HG02840 (cell line): ENCODE data around the gene PNMA5.

ENCODE experiments used
- ATAC-seq: cut with Tn5 transposase; IDR thresholded peaks from one replicate; pipeline ENCODE4 v1.9.1; 2021; ENCODE audit warnings: mild to moderate bottlenecking, moderate library complexity, moderate number of reproducible peaks; ENCODE audit not compliant: unreplicated experiment, low FRiP score

PNMA5 gene

DNA sequence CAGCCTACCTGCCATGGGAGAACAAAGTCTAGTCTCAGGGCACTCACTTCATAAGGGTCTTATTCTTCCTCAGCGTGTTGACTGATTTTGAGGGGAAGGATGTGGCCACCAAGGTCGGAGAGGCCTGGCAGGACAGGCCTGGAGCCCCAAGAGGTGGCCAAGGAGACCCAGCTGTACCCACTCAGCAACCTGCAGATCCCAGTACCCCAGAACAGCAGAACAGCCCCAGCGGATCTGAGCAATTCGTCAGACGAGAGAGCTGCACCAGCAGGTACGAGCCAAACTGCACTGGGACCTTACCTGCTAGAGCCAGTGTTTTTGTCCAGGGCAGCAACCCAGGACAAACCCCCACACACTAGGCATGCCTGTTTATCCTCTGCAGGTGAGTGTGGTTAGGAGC is 34.3 kb downstream of the PNMA5 start:
- ATAC-seq = no peak

DNA sequence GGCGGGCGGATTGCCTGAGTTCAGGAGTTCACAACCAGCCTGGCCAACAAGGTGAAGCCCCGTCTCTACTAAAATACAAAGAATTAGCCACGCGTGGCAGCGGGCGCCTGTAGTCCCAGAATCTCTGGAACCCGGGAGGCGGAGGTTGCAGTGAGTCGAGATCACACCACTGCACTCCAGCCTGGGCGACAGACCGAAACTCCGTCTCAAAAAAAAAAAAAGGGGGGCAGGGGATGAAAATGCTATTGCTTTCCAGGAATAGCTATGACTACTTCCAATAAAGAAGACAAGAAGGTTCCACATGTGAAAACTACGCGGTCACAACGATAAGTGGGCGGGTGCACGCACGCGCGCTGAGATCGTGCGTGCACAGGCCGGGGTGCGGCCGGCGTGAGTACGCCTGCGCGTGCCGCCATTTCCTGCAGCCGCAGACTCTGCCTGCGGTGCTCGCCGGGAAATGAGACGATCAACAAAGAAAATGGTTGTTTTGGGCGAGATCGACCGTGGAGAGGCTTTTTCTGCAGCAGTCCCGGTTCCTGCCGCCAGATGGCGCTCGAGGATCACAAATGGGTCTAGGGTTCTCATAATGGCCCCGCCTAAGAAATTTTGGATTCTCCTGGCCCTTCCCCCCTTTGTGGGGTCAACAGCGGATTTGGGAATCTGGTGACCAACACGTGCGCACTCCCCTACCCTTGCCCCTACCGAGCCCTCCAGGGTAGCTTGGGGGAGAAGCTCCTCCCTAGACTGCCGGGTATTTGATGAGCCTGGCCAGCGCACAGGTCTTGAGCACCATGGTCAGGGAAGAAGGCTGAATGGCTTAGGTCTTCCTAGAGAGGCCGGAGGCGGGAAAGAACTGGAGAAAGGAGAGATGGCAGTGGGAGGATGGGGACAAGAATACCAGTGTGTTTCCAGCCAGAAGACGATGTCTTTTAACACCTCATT is 35.1 kb downstream of the PNMA5 start:
- ATAC-seq = peak; percentile 82

DNA sequence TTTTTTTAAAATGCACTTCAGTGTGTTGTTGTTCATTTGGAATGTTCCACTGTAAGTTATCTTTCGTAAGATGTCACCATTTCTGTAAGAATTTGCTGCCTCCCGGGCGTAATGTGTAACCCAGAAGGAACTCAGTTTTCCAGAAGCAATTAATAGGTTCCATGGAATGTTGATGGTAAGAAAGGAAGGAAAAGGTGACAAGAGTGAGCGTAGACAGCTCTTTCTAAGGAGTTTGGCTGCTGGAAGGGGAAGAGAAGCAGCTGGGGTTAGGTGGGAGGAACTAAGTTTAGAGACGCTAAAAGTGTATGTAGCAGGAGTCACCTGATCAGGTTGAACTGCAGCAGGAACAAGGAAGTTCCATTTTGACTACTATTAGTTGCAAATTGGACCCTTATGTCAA is 35.9 kb downstream of the PNMA5 start:
- no peak for ATAC-seq

DNA sequence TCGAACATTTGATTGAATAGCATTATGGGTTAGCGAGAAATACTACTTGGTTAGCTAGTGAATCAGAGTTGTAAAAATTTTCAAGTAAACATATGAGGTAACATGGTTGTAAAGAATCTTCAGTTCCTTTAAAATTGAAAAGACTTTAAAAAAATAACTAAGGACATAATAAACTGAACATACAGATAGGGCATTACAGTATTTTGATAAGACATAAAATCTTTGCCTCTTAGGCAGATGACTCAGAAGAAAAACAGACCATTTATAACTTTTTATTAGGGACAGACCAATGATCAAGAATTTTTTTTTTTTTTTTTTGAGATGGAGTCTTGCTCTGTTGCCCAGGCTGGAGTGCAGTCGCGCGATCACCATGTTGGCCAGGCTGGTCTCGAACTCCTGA is 43.1 kb downstream of the PNMA5 start:
- ATAC-seq = no peak

DNA sequence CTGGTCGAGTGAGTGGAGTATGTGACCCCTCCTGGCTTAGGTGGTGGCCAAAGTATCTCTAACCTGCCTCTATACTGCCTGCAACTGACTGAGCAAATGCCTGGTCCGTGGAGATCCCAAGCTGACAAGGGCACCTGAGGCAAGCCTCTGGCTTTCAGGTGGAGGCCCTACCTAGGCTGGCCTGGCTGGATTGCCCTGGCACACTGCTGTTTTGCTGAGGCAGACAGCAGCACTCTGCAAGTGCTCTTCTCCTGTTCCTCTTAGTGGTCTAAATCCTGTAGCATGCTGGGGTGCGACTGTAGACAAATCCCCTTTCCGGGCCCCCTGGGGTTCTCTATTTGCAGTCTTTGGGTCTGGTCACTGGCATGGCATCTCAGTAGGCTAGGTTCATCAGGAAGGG is 44.8 kb downstream of the PNMA5 start:
- no peak for ATAC-seq

DNA sequence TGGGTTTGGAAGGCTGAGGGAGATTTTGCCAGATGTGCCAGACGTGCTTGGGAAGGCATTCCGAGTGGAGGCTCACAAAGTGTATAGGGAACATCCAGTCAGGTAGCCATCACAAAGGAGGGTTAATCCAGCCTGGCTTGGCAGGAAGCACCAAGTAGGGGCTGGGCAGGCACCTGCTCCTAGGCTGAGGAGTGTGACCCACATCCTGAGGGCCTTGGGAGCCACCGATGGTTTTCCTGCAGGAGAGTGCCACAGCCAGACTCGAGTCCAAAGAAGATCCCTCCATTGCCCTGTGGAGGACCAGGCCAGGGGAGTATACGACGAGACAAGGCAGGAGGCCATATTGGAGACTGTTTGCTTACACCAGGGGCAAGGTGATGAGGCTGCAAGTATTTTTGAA is 47.2 kb downstream of the PNMA5 start:
- ATAC-seq = no peak

DNA sequence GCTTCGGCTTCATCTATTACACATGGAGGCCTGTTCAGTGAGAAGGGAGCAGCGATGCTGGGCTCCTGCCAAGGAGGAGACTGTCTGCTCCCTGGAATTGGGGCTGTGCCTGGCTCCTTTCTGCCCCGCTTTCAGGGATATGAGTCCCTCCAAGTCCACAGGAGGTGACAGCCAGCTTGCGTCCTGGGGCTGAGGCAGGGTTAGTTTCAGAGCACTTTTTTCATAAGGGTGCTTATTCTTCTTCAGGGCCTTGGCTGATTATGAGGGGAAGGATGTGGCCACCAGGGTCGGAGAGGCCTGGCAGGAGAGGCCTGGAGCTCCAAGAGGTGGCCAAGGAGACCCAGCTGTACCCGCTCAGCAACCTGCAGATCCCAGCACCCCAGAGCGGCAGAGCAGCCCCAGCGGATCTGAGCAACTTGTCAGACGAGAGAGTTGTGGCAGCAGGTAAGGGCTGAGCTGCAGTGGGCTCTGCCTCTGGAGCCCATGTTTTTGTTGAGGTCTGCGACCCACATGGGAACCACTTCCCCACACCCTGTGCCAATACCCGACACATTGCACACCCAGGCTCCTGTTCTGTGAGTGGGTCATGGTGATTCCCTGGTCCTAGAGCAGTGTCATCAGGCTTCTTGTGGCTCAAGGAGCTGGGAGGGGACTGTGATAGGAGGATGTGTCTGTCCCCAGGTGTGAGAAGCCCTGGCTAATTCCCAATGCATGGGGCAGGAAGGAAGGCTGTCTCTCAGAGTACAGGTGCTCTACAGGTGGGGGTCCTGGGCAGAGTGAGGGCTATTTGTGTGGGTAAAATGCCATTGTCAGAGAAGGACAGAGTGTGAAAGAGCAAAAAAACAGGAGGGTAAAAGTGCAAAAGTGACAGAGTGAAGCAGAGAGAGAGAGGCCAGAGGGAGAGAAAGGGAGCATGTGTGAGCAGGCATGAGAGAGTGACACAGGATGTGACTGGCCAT is 48.6 kb downstream of the PNMA5 start:
- no peak for ATAC-seq

DNA sequence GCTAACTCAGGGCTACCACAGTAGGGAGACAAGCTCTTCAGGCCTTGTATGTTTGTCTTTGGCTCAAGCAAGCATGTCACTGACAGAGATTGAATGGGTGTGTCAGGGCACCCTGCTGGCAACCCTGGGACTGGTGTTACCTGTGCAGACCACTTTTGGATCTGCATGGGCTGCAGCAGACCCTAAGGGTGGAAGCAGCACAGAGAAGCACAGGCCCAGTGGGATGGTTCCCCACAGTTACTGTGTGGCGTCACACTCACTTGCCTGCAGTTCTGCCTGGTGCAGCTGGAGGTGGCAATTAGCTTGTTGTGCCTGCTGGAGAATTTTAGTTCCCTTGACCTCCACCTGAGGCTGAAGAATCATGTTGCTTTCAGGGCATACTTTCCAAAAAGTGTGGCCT is 50.1 kb downstream of the PNMA5 start:
- ATAC-seq = no peak

DNA sequence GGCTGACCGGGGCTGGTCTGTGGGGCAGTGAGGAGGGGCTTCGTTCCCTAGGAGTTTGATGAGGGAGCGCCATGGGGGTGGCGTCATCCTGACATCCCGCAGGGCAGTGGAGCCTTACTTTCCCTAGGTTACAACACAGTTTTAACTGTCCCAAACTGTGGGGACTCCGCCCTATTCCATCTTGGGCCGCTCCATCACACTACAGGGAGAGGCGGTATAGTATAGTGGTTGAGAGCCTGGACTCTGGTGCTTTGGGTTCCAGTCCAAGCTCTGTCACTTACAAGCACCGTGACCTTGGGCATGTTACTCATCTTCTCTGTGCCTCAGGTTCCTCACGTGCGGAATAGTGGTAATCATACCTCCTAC is 51.9 kb downstream of the PNMA5 start:
- ATAC-seq = no peak

DNA sequence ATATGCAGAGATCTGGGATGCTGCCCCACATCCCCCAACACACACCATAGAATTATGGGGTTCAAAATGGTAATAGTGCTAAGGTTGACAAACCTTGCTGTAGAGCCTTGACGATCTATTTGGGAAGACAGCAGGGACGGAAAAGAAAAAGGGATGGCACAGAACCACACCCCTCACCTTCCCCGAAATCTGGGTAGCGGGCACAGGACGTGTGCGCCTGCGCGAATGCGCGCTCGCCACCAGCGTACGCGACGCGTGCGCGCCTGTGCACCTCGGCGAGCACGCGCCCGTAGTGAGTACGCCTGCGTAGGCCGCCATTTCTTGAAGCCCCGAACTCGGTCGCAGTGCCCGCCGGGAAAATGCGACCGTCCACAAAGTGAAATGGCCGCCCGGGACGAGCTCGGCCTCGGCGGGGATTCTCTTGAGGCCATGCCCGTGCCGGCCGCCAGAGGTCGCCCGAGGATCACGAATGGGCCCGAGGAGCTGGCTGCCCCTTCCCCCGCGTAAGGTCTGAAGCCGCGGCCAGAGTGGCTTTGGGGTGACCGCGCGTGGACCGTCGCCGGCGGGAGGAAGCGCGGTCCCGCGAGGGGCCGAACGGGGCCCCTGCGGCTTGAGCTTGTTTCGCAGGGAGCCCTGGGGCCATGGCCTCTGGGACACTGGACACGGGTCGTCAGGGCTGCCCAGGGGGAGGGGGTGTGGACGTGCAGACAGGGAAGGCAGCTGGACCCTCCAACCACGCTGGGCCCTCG is 52.4 kb downstream of the PNMA5 start:
- ATAC-seq = peak; percentile 84
